SKM-1 treated with dmso at 0.1 percent for 144 hours (cell line): Measurements from ENCODE around the gene FOXL3.
"Not testable (repeated sequence)": the region's sequence is repeated elsewhere in the genome, so short reads cannot be mapped to it uniquely, and the experiment has no call there.

Experiments used
- DNase-seq: peaks from one replicate; lab custom pipeline; 2025; ENCODE audit not compliant: unreplicated experiment; lab: John Stamatoyannopoulos, UW

Gene FOXL3

DNA sequence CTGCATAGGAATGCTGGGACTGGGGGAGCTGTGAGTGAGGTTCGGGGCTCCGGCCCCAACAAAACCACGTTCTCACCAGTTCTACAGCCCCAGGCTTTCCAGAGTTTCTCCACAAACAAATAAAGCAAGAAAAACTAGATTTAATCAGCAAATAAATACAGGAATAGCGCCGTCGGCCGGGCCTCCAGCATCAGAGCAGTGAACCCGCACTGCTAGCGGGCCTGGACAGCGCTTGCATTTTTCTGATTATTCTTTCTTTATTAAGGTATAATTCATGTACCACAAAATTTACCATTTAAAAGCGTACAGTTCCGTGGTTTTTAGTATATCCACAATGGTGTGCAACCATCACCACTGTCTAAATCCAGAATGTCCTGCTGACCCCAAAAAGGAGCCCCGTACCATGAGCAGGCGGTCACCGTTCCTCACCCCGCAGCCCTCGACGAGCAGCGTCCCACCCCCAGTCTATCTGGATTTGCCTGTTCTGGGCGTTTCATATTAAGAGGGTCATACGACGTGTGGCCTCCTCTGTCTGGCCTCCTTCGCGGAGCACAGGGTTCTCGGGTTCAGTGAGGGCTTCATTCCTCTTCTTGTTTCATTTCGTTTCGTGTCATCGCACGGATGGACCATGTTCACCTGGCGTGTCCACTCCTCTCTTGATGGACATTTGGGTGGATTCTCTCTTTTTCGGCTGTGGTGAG, 35.5 kb upstream of the FOXL3 start:
- DNase-seq: no peak

DNA sequence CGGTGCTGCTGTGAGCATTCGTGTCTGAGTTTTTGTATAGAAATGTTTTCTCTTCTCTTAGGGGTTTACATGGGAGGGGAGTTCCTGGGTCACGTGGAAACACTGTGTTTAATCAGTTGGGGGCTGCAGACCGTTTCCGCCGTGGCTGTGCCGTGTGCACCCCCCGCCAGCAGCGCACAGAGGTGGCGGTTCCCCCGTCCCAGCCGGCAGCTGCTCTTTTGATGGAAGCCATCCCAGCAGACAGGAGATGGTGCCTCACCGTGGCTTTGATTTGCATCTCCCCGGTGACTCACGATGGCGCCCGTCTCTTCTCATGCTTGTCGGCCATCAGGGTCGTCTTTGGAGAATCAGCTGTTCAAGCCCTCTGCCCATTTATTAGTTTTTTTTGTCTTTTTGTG, 34.9 kb upstream of the FOXL3 start:
- no peak for DNase-seq

DNA sequence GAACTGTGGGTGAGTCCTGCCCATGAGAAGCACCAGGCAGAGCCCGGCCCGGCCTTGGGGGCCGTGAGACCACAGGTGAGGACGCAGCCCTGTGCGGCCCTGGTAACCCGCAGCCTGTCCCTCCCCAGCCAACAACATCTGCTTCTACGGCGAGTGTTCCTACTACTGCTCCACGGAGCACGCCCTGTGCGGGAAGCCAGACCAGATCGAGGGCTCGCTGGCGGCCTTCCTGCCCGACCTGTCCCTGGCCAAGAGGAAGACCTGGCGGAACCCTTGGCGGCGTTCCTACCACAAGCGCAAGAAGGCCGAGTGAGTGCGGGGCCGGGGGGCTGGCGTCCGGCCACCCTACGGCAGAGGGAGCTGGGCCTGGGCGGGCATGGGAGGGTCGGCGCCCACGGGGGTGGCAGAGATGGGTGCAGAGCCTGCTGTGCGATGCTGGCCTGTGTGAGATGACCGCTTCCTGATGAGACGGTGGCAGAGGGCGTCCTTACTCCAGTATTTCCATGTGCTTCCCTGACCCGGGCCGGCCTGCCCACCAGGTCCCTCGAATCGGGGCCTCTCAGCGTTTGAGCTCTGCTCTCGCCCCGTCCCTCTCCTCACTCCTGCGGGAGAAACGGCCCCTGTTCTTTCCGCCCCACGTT, 34.1 kb upstream of the FOXL3 start:
- DNase-seq: no peak

DNA sequence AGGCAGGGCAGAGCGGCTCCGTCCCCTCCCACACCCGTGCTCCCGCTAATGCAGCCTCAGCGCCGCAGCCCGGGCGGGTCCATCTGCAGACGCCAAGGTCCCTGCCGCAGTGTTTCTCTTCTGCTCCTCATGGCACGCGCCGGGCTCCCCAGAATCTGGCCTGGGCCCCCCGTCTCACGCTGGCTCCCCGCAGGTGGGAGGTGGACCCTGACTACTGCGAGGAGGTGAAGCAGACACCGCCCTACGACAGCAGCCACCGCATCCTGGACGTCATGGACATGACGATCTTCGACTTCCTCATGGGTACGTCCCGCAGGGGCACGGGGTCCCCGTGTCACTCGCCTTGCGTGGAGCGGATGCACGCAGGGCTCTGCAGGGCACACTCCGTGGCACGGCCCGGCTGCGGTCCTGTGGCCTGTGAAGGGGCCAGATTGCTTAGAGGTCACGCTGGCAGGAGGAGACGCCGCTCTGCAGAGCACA, 33.5 kb upstream of the FOXL3 start:
- DNase-seq: no peak

DNA sequence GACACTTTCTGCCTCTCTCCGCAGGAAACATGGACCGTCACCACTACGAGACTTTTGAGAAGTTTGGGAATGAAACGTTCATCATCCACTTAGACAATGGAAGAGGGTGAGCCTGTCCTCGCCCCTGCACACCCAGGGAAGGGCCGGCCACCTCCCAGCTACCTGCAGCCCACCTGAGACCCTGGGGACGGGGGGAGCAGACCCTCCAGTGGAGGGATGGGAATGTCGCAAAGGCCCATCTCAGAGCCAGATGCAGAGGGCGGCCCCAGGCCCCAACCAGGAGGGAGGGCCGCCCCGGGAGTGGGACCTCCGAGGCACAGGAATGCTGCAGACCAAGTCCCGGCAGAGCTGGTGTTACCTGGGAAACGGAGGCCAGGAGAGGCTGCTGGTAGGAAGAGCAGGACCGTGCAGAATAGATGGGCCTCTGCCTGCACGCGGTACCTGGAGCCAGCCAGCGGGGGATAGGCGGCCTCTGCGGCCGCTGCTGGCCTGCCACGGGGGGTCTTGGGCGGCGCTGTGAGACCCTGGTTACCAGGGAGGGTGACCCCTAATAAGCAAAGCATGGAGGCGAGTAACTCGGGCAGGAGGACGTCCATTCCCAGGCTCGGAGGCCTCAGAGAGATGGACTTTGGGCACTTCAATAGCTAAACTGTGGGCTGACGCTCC, 32.9 kb upstream of the FOXL3 start:
- no peak for DNase-seq

DNA sequence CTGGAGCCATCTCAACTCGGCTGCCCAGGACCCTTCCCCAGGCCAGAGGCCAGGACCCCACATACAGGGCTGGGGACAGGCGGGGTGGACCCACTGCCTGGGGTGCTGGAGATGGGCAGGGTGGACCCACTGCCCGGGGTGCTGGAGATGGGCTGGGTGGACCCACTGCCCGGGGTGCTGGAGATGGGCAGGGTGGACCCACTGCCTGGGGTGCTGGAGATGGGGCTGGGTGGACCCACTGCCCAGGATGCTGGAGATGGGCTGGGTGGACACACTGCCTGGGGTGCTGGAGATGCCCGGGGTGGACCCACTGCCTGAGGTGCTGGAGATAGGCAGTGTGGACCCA, 32.4 kb upstream of the FOXL3 start:
- no peak for DNase-seq

DNA sequence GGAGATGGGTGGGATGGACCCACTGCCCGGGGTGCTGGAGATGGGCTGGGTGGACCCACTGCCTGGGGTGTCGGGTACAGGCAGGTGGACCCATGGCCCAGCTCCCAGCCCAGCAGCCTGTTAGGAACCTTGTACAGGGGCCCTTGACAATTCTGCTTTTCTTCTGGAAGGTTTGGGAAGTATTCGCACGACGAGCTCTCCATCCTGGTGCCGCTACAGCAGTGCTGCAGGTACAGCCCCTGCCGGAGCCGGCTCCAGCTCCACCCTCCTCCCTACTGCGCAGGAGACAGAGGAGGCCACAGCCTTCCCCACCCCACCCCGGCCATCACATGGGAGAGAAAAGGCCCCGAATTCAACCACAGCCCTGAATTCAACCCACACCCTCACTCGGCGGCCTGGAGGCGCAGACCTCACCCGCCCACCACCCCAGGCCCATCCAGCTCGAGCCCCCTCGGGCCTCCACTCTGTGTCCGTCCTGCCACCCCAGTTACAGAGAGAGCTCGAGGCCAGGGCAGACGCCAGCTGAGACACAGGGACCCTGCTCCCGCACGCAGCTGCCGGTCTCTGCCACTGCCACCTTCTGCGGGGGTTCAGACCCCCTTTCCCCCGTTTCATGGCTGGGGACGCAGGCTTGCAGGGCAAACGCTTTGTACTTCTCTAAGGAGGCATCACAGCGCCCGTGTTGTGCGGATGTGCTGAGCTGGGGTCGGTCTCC, 31.3 kb upstream of the FOXL3 start:
- DNase-seq: no peak

DNA sequence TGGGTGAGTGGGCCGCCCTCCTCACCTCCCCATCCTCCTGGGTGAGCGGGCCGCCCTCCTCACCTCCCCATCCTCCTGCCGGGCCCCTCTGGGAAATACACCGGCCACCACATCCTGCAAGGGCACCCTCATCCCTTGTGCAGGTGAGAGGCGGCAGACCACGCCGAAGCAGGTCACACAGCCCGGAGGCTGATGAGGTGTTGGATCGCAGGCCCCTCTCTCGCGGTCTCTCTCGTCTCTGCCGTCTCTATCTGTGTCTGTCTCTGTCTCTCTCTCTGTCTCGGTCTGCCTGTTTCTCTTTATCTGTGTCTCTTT, 30.8 kb upstream of the FOXL3 start:
- no peak for DNase-seq

DNA sequence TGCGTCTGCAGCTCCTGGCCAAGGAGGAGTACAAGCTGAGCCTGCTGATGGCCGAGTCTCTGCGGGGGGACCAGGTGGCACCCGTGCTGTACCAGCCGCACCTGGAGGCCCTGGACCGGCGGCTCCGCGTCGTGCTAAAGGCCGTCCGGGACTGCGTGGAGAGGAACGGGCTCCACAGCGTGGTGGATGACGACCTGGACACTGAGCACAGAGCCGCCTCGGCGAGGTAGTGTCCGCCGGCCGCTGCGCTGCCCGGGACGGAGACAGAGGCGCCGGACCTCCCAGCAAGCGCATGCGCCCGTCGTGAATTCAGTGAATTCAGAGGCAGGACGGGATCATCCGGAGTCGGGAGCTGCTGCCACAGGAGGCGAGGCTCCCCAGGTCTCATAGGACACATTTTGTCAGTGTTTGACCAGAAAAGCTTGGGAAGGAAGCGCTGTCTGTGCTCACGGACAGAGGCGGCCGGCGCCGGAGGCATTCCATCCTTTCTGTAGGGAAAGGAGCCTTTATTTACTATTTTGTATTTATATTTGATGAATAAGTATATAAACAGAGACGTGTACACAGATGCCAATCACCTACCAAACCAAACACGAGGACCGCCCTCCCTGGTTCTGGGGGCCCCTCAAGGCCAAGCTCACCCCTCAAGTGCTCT, 30.1 kb upstream of the FOXL3 start:
- DNase-seq: no peak

DNA sequence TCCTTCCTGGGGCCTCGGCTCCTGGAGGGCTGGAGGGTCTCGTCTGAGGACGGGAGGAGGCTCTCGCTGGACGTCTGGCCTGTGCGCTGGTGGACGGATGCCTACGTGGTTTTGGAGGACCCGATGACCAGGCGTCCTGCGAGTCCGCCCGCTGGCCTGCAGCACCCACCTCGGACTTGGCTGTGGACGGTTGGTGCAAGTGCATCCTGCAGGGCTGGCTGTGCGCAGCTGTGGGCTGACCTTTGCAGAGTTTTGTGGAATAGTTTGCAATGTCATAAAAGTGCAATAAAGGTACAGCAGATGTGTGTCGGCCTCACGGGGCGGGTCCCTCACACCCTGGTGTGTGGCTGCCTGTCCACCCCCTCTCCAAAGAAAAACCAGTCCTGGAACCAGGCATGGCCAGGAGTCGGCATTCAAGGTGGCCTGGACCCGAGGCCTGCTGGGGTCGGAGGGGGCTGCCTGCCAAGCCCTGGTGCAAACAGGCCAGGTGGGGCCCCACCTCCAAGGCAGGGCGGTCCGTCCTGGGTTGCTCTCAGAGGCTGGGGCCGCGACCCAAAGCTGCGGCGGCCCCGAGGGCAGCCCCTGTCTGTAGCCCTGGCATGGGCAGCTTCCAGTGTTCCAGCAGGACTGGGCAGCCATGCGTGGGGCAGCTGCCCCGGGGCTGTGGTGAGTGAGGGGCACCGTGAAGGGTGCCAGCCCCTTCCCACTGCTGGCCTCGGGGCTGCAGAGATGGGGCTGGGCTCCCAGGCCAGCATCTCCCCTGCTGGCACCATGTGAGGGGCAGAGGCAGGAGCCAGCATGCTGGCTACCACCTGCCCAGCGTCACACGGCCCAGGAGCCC, 29.3 kb upstream of the FOXL3 start:
- DNase-seq: no peak

DNA sequence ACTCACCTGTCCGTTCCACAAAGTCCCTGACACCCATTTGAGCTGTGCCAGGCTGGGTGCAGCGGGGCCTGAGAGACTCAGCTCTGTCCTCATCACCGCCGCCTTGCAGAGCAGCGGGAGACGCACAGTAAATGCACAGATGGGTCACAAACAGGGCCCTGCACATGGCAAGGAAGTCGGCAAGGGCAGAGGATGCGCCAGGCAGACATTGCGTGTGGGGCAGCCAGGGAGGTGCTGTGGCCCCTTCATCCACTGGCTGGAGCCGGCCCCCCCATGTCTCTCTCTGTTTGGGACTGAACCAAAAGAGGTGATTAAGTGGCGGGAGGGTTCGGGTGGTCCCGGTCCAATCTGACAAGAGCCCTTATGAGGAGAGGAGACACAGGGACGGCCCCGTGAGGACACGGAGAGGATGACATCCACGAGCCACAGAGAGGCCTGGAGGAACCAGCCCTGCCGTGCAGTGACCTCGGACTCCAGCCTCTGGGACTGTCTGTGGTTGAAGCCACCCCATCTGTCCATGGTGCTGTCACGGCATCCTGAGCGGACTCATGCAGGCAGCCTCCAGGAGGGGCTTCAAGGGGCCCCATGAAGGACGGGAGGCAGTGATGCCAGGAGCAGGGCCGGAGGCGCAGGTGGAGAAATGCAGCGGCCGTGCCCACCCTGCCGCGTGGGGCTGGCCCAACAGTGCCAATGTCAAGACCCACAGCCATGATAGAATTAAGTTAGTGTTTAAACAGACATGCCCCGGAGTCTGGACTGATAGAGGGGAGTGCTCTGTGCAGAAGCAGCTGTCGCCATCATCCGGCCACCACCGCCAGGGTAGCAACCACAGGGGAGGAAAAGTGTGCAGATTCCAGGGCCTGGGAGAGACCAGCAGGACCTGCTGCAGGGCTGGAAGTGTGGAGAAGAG, 28.4 kb upstream of the FOXL3 start:
- DNase-seq: no peak

DNA sequence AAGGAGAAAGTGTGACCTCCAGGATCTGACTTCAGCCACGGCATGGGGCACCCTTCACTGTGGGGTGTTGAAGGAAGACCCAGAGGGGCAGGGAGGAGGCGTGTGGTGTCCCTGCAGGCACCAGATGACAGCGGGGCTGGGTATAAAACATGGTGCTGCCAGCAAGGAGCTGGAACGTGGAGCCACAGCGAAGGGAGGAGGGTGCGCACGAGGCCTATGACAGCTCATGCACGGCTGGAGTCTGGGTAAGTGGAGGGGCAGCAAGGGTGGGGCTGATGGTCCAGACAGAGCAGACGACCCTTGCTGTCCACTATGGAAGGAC, 27.8 kb upstream of the FOXL3 start:
- no peak for DNase-seq

DNA sequence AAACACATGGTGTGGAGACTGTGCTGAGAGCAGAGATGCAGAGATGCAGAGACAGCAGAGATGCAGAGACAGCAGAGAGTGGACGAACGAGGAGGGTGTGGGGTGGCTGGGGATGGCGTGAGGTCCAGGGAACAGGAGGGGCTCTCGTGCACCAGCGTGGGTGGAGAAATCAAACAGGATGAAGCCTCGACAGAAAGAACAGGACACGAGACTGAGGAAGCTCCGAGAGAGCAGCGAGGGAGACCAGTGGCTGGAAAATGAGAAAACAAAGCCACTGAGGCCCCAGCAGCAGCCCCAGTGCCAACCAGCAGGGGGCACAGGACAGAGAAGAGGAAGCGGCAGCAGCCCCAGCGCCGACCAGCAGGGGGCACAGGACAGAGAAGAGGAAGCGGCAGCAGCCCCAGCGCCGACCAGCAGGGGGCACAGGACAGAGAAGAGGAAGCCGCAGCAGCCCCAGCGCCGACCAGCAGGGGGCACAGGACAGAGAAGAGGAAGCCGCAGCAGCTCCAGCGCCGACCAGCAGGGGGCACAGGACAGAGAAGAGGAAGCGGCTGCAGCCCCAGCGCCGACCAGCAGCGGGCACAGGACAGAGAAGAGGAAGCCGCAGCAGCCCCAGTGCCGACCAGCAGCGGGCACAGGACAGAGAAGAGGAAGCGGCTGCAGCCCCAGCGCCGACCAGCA, 27.2 kb upstream of the FOXL3 start:
- not testable (repeated sequence) for DNase-seq

DNA sequence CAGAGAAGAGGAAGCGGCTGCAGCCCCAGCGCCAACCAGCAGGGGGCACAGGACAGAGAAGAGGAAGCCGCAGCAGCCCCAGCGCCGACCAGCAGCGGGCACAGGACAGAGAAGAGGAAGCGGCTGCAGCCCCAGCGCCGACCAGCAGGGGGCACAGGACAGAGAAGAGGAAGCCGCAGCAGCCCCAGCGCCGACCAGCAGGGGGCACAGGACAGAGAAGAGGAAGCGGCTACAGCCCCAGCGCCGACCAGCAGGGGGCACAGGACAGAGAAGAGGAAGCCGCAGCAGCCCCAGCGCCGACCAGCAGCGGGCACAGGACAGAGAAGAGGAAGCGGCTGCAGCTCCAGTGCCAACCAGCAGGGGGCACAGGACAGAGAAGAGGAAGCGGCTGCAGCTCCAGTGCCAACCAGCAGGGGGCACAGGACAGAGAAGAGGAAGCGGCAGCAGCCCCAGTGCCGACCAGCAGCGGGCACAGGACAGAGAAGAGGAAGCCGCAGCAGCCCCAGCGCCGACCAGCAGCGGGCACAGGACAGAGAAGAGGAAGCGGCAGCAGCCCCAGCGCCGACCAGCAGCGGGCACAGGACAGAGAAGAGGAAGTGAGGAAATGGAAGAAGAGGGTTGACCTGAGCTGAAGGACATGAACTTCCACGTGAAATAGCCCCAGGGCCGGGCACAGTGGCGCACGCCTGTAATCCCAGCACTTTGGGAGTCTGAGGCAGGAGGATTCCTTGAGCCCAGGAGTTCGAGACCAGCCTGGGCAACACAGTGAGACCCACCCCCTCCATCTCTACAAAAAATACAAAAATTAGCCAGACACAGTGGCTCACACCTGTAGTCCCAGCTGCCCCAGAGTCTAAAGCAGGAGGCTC, 26.3 kb upstream of the FOXL3 start:
- DNase-seq: peak; percentile 68

DNA sequence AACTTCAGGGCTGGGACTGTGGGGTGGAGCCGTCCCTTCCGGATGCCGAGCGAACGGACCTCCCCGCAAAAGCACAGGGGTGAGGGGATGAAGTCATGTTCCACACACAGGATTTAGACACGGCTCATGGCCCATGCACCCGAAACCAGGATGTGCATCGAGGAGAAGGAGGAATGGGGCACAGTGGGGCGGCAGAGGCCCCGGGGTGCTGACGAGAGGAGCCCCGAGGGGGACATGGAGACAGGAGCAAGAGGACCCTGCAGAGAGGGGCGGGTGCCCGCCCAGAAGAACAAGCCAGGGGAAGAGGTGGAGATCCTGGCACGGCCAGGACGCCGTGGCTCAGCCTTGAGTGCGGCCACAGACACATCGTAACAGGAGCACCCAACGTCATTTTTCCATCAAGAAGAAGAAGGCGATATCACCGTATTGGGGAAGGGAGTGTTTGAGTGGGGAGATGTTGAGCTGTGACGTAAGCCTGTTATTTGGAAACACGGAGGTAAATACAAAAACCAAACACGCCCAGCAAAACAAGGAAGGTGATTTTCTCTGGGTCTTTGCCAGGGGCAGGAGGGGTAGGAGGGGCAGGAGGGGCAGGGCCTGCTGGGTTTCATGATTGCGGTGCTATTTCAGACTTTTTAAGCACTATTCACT, 25.3 kb upstream of the FOXL3 start:
- DNase-seq: no peak

DNA sequence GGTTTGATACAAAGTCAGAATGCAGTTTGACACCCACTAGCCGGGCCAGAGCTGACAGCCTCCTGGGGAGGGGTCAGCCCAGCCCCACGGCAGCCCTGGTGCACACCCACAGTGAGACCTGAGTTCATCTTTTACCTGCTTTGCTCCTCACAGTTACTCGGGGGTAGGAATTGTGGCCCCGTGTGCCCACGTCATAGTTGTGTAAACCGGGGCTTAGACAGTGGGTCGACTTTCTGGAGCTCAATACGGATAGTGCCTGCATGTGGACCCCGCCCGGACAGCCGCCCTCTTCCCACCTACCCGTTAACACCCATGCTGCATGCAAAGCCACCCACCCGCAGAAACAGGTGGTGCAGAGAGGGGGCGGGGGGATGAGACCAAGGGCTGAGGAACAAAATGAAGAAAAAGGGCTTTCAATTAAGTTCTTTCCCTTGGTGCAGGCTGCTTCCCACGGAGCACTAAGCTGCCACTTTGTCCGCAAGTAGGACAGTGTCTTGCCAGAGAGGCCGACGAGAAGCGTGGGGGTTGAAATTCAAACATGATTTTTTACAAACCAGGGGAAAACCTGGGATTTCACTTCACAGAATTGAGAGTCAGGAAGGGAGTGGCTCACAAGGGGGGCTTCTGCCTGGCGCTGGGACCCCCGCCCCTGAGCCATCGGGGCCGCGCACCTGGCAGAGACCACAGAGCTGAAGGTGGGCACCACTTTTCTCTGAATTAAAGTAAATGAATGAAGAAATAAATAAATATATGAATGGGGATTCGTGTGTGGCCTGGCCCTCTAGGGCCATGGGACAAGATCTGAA, 24.6 kb upstream of the FOXL3 start:
- DNase-seq: no peak
